ENCODE results near the gene CDH12. TPM values are rescaled to one million over a fixed set of nuclear protein-coding genes. Genes with fewer than 3 reads are reported as not detected.

Gene CDH12
- total RNA-seq, 1 experiment from 2014 or later = not detected

DNA sequence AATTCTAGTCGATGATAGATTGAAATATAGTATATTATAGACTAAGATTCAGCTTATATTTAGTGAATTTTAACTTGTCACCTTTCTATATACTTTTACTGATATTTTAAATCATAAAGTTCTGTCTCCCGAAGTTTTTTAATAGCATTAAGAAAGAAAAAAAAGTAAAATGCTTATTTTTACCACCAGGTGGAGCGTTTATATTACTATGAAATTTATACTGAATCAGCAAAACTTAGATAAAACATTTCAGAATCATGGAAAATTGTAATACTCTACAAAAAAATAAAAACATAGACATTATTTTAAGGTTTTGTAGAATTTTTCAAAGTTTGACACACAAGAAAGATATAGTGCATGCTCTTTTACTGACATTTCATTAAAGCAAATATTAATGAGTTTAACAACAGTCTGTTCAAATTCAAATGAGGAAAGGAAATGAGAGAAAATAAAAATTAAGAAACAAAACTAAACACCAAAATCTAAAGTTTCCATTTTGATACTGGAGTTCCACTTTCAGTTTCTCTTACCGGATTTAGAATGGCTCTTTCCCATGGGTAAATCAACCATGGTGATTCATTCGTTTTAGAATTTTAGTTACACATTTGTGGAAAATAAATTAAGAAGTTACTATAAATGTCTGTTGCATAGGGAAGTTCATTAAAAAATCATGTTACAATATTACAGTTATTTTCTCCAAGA lies 1035.3 kb downstream of the CDH12 start:
- Histone ChIP-seq H3K9me2 (ENCODE audit: insufficient read depth) (no peaks in the 10 kb centered on the region), H4K20me1 (ENCODE audit: insufficient read depth) (no peaks in the 10 kb centered on the region), H3K27ac (ENCODE audit: low read depth, low read length) (no peak overlapping the region), H3K36me3 (ENCODE audit: control insufficient read depth in 1 of 2, insufficient read depth in 2 of 2, low read length in 2 of 2) (no peaks in the 10 kb centered on the region), H3K4me2 (ENCODE audit: low read length) (no peak overlapping the region), H2AFZ (ENCODE audit: low read depth, low read length, poor library complexity, severe bottlenecking) (no peak overlapping the region), H3K27me3 (ENCODE audit: insufficient read depth, low read length) (no peaks in the 10 kb centered on the region), H3K79me2 (ENCODE audit: insufficient read depth, low read length) (no peaks in the 10 kb centered on the region), H3K9me3 (ENCODE audit: control insufficient read depth in 1 of 2, insufficient read depth in 1 of 2, low read depth in 1 of 2, low read length in 2 of 2) (peaks cover 3 to 10% of the 10 kb centered on the region in 2 experiments; a peak in 2 of 4 replicates), H3K4me1 (ENCODE audit: control insufficient read depth in 1 of 2, insufficient read depth in 2 of 2, low read length in 2 of 2) (no peaks in the 10 kb centered on the region), H3K4me3 (replicated peaks in 1 of 2; ENCODE audit: low read depth in 1 of 2, low read length in 2 of 2) (no peak overlapping the region), H3K9ac (ENCODE audit: low read length) (no peak overlapping the region)
- peak in 1 of 3 experiments; percentile 30; a peak in 1 of 6 replicates for TF ChIP-seq CTCF (IDR thresholded peaks at IDR 0.05 in 2 of 3, conservative IDR thresholded peaks at IDR 0.05 in 1 of 3; ENCODE audit: borderline replicate concordance in 1 of 3, insufficient read depth in 1 of 3, low read depth in 2 of 3, low read length in 2 of 3)
- no peak for TF ChIP-seq YY1 (IDR thresholded peaks at IDR 0.05; ENCODE audit: extremely low read depth, insufficient replicate concordance, low read depth, low read length)
- TF ChIP-seq RAD21 (IDR thresholded peaks at IDR 0.05; ENCODE audit: low read depth) = peak; percentile 10; the same call in 1 of the 2 replicates
- ChIA-PET RAD21 (ENCODE audit: low non-redundant PET in 1 of 2, low total read pairs in 2 of 2, uncharacterized antibody in 2 of 2, unreplicated experiment in 2 of 2) (no interaction called here), CTCF (no interaction called here), POLR2A (no interaction called here)
- ATAC-seq = no peak
- BruUV-seq (replicated peaks) = no TSS peak
- no peak for DNase-seq (ENCODE audit: low read depth, low spot score)
- intact Hi-C loops (cut with micrococcal nuclease) = no loop called here

DNA sequence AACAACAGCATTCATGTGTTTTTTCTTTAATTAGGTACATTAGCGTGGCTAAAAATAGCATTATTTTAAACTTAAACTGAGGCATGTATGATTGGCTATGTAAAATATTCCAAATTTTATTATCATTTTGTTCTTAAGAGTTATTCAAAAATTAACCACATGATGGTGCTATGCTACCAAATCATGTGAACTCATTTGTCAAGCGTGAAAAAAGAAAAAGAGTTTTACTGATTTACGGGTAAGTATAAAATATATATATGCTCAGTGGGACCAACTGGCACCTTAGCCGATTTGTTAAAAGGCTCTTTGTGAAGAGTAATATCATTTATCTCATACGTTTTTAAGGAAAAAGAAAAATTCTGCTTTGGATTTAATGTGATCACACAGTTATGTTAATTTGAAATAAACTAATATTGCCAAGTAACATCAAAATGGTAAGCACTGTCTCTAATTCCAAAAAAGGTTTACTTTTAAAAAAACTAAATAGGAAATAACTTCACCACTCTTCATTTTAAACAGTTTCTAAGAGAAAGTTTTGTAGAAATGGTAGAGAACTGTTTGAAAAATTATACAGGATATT lies 1042.3 kb downstream of the CDH12 start:
- no peak for DNase-seq (ENCODE audit: low read depth, low spot score)
- no peak for TF ChIP-seq TCF7L2 (IDR thresholded peaks at IDR 0.05; ENCODE audit: borderline replicate concordance, extremely low read depth, insufficient read depth, insufficient read length)
- no peak for TF ChIP-seq CBX3 (IDR thresholded peaks at IDR 0.05; ENCODE audit: low read depth)
- TF ChIP-seq CTCF (IDR thresholded peaks at IDR 0.05 in 2 of 3, conservative IDR thresholded peaks at IDR 0.05 in 1 of 3; ENCODE audit: borderline replicate concordance in 1 of 3, insufficient read depth in 1 of 3, low read depth in 2 of 3, low read length in 2 of 3) = peak in 1 of 3 experiments; percentile 29; a peak in 1 of 6 replicates
- no peak for TF ChIP-seq EGR1 (IDR thresholded peaks at IDR 0.05; ENCODE audit: low read depth)
- TF ChIP-seq POLR2A (IDR thresholded peaks at IDR 0.05; ENCODE audit: borderline replicate concordance, extremely low read depth, insufficient read depth, insufficient read length) = no peak
- no peak for TF ChIP-seq FOSL1 (IDR thresholded peaks at IDR 0.05; ENCODE audit: low read depth)
- TF ChIP-seq EZH2phosphoT487 (IDR thresholded peaks at IDR 0.05; ENCODE audit: borderline replicate concordance) = no peak
- no peak overlapping the region for H3K9ac ChIP-seq (ENCODE audit: low read length)
- intact Hi-C loops (cut with micrococcal nuclease) = no loop called here
- BruUV-seq (replicated peaks) = no TSS peak
- no peaks in the 10 kb centered on the region for H3K36me3 ChIP-seq (ENCODE audit: control insufficient read depth in 1 of 2, insufficient read depth in 2 of 2, low read length in 2 of 2)
- no peaks in the 10 kb centered on the region for H3K27me3 ChIP-seq (ENCODE audit: insufficient read depth, low read length)
- ChIA-PET POLR2A (no interaction called here), RAD21 (ENCODE audit: low non-redundant PET in 1 of 2, low total read pairs in 2 of 2, uncharacterized antibody in 2 of 2, unreplicated experiment in 2 of 2) (no interaction called here), CTCF (no interaction called here)
- H3K27ac ChIP-seq (ENCODE audit: low read depth, low read length) = no peak overlapping the region
- no peaks in the 10 kb centered on the region for H4K20me1 ChIP-seq (ENCODE audit: insufficient read depth)
- no peak overlapping the region for H3K4me3 ChIP-seq (replicated peaks in 1 of 2; ENCODE audit: low read depth in 1 of 2, low read length in 2 of 2)
- no peak for ATAC-seq
- peaks cover 14 to 22% of the 10 kb centered on the region in 2 experiments; a peak in 3 of 4 replicates for H3K9me3 ChIP-seq (ENCODE audit: control insufficient read depth in 1 of 2, insufficient read depth in 1 of 2, low read depth in 1 of 2, low read length in 2 of 2)
- no peaks in the 10 kb centered on the region for H3K4me1 ChIP-seq (ENCODE audit: control insufficient read depth in 1 of 2, insufficient read depth in 2 of 2, low read length in 2 of 2)
- H3K4me2 ChIP-seq (ENCODE audit: low read length) = no peak overlapping the region
- no peaks in the 10 kb centered on the region for H3K9me2 ChIP-seq (ENCODE audit: insufficient read depth)
- no peak overlapping the region for H2AFZ ChIP-seq (ENCODE audit: low read depth, low read length, poor library complexity, severe bottlenecking)
- H3K79me2 ChIP-seq (ENCODE audit: insufficient read depth, low read length) = no peaks in the 10 kb centered on the region
